HUES64 (cell line): Measurements from ENCODE around the gene NLRP3.
"Not testable (repeated sequence)": the region's sequence is repeated elsewhere in the genome, so short reads cannot be mapped to it uniquely, and the experiment has no call there.

ENCODE experiments used
- H3K27ac ChIP-seq: 2 replicates; pipeline ENCODE4 v1.7.0; 2013; ENCODE audit warnings: low read depth, low read length, inconsistent platforms
- H3K27me3 ChIP-seq: 2 replicates; pipeline ENCODE4 v1.6.1; 2013; ENCODE audit warnings: mild to moderate bottlenecking, low read length; ENCODE audit not compliant: insufficient read depth
- H3K36me3 ChIP-seq: 2 replicates; pipeline ENCODE4 v1.6.1; 2013; ENCODE audit warnings: mild to moderate bottlenecking, low read length; ENCODE audit not compliant: insufficient read depth
- H3K4me1 ChIP-seq: 2 replicates; pipeline ENCODE4 v1.6.1; 2013; ENCODE audit warnings: mild to moderate bottlenecking, low read length, moderate library complexity; ENCODE audit not compliant: insufficient read depth
- H3K4me3 ChIP-seq: 2 replicates; pipeline ENCODE4 v1.5.1; 2013; ENCODE audit warnings: mild to moderate bottlenecking, low read length, moderate library complexity
- H3K9ac ChIP-seq: 2 replicates; pipeline ENCODE4 v1.6.1; 2013; ENCODE audit warnings: mild to moderate bottlenecking, low read depth, low read length
- H3K9me3 ChIP-seq: 2 replicates; pipeline ENCODE4 v1.6.1; 2013; ENCODE audit warnings: low read depth, low read length; ENCODE audit not compliant: insufficient read depth
- WGBS: fragments of 150-250, 120-280 bp; methylation state at CpG from one replicate; pipeline ENCODE4 v1.1.7; 2013; ENCODE audit warnings: missing lambda C conversion rate; 5-methylcytosine and 5-hydroxymethylcytosine counted together

Gene NLRP3

DNA sequence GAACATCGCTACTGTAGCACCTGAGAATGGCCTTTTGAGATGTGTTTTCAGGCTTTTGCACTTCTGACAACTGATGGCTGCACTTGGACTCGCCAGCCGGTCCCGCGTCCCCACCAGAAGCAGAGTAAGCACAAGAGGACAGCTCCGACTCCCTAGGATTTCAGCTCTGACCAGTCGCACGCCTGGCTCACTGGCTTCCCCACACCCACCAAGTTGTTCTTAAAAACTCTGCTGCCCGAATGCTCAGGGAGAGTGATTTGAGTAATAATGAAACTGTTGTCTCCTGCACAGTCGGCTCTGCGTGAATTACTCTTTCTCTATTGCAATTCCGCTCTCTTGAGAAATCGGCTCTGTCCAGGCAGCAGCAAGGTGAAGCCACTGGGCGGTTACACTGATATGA, 40.2 kb upstream of the NLRP3 start:
- Histone ChIP-seq H3K4me1 (peaks cover 52% of the 10 kb centered on the region), H3K27ac (peak overlapping the region; percentile 86), H3K36me3 (peaks cover 3% of the 10 kb centered on the region; the same call in 1 of the 2 replicates), H3K9ac (peak overlapping the region; percentile 41; the same call in 1 of the 2 replicates), H3K27me3 (no peaks in the 10 kb centered on the region), H3K4me3 (peak overlapping the region; percentile 26), H3K9me3 (peaks cover 10% of the 10 kb centered on the region)
- 12% methylated on average over 14 of the region's 14 CpGs for WGBS

- Histone ChIP-seq H3K36me3 (peaks cover 3% of the 10 kb centered on the region; the same call in 1 of the 2 replicates), H3K9me3 (peaks cover 10% of the 10 kb centered on the region), H3K27ac (peak overlapping the region; percentile 86), H3K9ac (peak overlapping the region; percentile 71), H3K4me3 (peak overlapping the region; percentile 52), H3K4me1 (peaks cover 47% of the 10 kb centered on the region), H3K27me3 (no peaks in the 10 kb centered on the region)
- WGBS: 4% methylated on average over 7 of the region's 7 CpGs
Observed at GRCh38 chr1:247376659-247377058, 39.3 kb upstream of the NLRP3 start.

- not testable (repeated sequence) for H3K9me3 ChIP-seq, H3K27me3 ChIP-seq, H3K36me3 ChIP-seq
- WGBS: 61% methylated on average over 7 of the region's 7 CpGs
- Histone ChIP-seq H3K9ac (peak overlapping the region; percentile 71), H3K4me1 (peaks cover 47% of the 10 kb centered on the region), H3K4me3 (peak overlapping the region; percentile 52; the same call in 1 of the 2 replicates), H3K27ac (peak overlapping the region; percentile 83)
Observed at GRCh38 chr1:247377656-247378055, 38.3 kb upstream of the NLRP3 start.

DNA sequence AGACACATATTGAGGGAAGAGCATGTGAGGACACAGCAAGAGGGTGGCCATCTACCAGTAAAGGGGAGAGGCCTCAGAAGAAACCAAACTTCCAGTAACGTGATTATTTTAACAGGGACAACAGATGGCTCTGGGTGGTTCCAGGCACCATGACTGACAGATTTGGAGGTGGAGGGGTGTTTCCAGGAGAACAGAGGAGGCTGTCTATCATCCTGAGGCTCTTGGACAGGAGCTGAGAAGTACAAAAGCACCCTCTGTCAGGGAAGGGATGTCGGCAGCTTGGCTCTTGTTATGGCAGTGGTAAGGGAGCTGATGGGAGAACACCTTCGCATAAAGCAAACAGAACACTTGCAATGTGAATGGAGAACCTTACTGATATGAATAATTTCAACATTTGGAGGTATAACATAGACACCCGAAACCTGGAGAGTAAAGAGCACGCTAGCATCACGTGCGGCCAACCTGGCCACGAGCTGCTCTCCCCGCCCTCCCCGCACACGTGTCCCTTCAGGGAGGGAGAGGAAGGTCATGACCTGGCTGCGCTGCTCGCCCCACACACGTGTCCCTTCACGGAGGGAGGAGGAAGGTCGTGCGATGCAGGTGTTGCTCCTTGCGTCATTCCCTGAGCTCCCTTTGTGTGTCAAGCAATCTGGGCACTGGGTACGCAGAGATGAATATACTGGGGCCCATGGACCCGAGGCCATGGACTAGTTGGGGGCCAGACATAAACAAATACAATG, 37.5 kb upstream of the NLRP3 start:
- Histone ChIP-seq H3K27ac (peak overlapping the region; percentile 83), H3K27me3 (no peaks in the 10 kb centered on the region), H3K9ac (no peak overlapping the region), H3K9me3 (peaks cover 10% of the 10 kb centered on the region), H3K36me3 (peaks cover 3% of the 10 kb centered on the region; the same call in 1 of the 2 replicates), H3K4me1 (peaks cover 47% of the 10 kb centered on the region), H3K4me3 (no peak overlapping the region)
- WGBS: 93% methylated on average over 20 of the region's 20 CpGs

DNA sequence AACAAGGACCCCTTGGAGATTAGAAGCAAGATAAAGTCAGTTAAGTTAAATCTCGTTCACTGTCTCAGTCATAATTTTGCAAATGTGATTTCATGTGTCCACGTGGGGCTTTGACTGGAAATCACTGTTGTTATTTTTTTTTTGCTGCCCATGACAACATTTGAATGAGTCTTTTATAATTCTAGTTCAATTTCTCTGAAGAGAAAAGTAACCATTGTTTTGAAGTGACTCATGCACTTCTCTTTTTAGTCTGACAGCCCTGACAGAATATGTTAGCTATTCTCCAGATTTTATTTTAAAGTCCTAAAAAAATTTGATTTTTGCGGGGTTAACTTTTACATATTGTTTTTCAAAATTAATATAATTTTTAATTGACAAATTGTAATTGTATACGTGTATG, 30.7 kb upstream of the NLRP3 start:
- no peak overlapping the region for H3K9ac ChIP-seq
- H3K36me3 ChIP-seq: no peaks in the 10 kb centered on the region
- 88% methylated on average over 3 of the region's 4 CpGs for WGBS
- no peak overlapping the region; the same call in 1 of the 2 replicates for H3K27ac ChIP-seq
- peaks cover 18% of the 10 kb centered on the region; the same call in 1 of the 2 replicates for H3K9me3 ChIP-seq
- H3K4me3 ChIP-seq: no peak overlapping the region
- no peaks in the 10 kb centered on the region for H3K27me3 ChIP-seq
- peaks cover 14% of the 10 kb centered on the region for H3K4me1 ChIP-seq

DNA sequence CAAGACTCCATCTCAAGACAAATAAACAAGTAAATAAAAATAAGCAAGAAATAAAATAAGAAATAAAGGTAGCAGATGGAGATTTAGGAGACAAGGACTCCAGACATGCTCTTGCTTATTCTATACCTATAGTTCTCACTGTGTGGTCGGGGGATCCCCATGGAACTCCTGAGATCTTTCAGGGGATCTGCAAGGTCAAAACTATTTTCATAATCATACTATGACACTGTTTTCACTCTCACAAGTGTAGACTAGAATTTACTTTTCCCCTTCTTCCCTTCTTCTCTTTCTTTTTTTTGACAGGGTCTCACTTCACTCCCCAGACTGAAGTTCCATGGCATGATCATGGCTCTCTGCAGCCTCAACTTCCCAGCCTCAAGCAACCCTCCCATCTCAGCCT, 29.8 kb upstream of the NLRP3 start:
- H3K4me1 ChIP-seq: peaks cover 14% of the 10 kb centered on the region
- H3K4me3 ChIP-seq: no peak overlapping the region
- no peak overlapping the region for H3K9ac ChIP-seq
- no peaks in the 10 kb centered on the region for H3K27me3 ChIP-seq
- H3K36me3 ChIP-seq: no peaks in the 10 kb centered on the region
- peaks cover 18% of the 10 kb centered on the region; the same call in 1 of the 2 replicates for H3K9me3 ChIP-seq
- H3K27ac ChIP-seq: no peak overlapping the region
- 94% methylated on average over 1 of the region's 1 CpG for WGBS

DNA sequence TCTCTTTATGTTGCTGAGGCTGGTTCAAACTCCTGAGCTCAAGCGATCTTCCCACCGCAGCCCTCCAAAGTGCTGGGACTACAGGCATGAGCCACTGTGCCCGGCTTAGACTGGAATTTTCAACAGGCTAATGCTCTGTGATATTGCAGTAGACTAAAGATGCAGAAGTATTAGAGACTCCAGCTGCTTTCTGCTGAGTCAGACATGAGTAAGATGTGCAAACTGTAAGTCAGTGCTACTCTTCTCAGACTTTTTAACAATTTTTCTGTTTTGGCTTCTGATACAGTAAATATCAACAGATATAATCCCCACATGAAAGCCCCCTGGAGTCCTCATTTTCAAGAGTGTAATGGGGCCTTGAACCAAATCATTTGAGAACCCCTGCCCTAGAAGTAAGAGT, 29.3 kb upstream of the NLRP3 start:
- Histone ChIP-seq H3K36me3 (no peaks in the 10 kb centered on the region), H3K4me3 (no peak overlapping the region), H3K9me3 (peaks cover 18% of the 10 kb centered on the region; the same call in 1 of the 2 replicates), H3K27ac (no peak overlapping the region), H3K9ac (no peak overlapping the region), H3K27me3 (no peaks in the 10 kb centered on the region), H3K4me1 (peaks cover 14% of the 10 kb centered on the region)
- WGBS: 96% methylated on average over 3 of the region's 3 CpGs

DNA sequence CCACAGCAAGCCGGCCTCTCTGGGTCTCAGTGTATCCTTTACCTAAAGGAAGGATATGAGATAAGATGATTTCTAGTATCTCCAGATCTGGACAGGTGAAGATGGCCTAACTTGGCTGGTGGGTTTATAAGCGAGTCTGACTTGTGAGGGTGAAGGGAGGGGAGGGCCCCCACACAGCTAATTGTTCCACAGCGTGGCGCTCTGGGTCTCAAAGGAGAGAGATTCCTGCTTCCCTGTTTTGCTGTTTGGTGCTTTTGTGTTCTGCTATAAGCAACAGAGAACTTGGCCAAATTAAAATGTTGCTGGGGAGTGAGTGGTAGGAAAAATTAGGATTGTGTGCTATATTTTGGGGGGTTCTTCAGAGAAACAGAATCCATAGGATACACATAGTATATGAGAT, 28.9 kb upstream of the NLRP3 start:
- 71% methylated on average over 4 of the region's 4 CpGs for WGBS
- Histone ChIP-seq H3K9me3 (peaks cover 18% of the 10 kb centered on the region; the same call in 1 of the 2 replicates), H3K36me3 (no peaks in the 10 kb centered on the region), H3K27me3 (no peaks in the 10 kb centered on the region), H3K9ac (no peak overlapping the region), H3K27ac (peak overlapping the region; percentile 28; the same call in 1 of the 2 replicates), H3K4me1 (peaks cover 14% of the 10 kb centered on the region), H3K4me3 (no peak overlapping the region)

DNA sequence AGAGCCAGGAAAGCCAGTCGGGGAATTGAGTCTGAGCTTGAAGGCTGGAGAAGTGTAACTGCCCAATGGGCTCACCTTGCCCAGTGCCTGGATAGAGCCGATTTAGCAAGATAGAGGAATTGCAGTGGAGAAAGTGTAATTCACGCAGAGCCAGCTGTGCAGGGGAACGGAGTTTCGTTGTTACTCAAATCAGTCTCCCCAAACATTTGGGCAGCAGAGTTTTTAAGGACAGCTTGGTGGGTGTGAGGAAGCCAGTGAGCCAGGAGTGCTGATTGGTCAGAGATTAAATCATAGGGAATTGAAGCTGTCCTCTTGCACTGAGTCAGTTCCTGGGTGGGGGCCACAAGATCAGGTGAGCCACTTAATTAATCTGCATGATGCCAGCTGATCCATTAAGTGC, 28.4 kb upstream of the NLRP3 start:
- H3K4me3 ChIP-seq: no peak overlapping the region
- no peak overlapping the region for H3K9ac ChIP-seq
- peaks cover 18% of the 10 kb centered on the region; the same call in 1 of the 2 replicates for H3K9me3 ChIP-seq
- H3K4me1 ChIP-seq: peaks cover 14% of the 10 kb centered on the region
- H3K27ac ChIP-seq: peak overlapping the region; percentile 28; the same call in 1 of the 2 replicates
- H3K27me3 ChIP-seq: no peaks in the 10 kb centered on the region
- whole genome bisulfite sequencing: 69% methylated on average over 5 of the region's 5 CpGs
- no peaks in the 10 kb centered on the region for H3K36me3 ChIP-seq

GRCh38 chr1:247390116-247390791, 25.7 kb upstream of the NLRP3 start:
- H3K36me3 ChIP-seq: no peaks in the 10 kb centered on the region
- WGBS: 20% methylated on average over 10 of the region's 13 CpGs
- H3K9me3 ChIP-seq: peaks cover 5% of the 10 kb centered on the region; the same call in 1 of the 2 replicates
- H3K4me1 ChIP-seq: peaks cover 14% of the 10 kb centered on the region
- H3K9ac ChIP-seq: no peak overlapping the region
- no peak overlapping the region for H3K4me3 ChIP-seq
- H3K27ac ChIP-seq: no peak overlapping the region
- no peaks in the 10 kb centered on the region for H3K27me3 ChIP-seq

DNA sequence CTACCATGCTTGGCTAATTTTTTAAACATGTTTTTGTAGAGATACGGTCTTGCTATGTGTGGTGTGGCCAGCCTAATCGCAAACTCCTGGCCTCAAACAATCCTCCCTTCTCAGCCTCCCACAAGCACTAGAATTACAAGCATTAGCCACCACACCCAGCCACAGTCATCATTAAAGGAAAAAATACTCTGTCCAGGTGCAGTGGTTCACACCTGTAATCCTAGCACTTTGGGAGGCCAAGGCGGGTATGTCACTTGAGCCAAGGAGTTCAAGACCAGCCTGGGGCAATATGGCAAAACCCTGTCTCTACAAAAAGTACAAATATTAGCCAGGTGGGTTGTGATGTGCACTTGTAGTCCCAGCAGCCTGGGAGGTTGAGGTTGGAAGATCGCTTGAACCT, 25.0 kb upstream of the NLRP3 start:
- 94% methylated on average over 4 of the region's 4 CpGs for WGBS
- H3K36me3 ChIP-seq: no peaks in the 10 kb centered on the region

More for the DNA sequence above, 25.0 kb upstream of the NLRP3 start:
- Histone ChIP-seq H3K27me3 (no peaks in the 10 kb centered on the region), H3K4me3 (no peak overlapping the region), H3K9ac (no peak overlapping the region), H3K27ac (no peak overlapping the region), H3K9me3 (no peaks in the 10 kb centered on the region), H3K4me1 (peaks cover 14% of the 10 kb centered on the region)
